HEK293 (cell line): ENCODE results near the gene OR5D14.

ENCODE experiments used
- CTCF ChIA-PET: fragments of 350-600 bp; formaldehyde crosslinking; extraction: SDS; loops from one replicate; lab custom pipeline; 2021; ENCODE audit warnings: antibody characterized with exemption; lab: Yijun Ruan, JAX
- POLR2A ChIA-PET: fragments of 300-600 bp; formaldehyde crosslinking; extraction: SDS; loops from one replicate; lab custom pipeline; 2020; ENCODE audit warnings: antibody characterized with exemption, inconsistent platforms; lab: Yijun Ruan, JAX
- H3K27ac ChIP-seq: fragments of 200-500 bp; sonication (Bioruptor generic); 2 replicates; pipeline ENCODE4 v1.5.1; 2014; ENCODE audit warnings: low read depth, low read length, control low read depth, inconsistent platforms; ENCODE audit errors: extremely low read depth
- H3K36me3 ChIP-seq, 2 experiments: fragments of 200-500 bp in 1 of 2; sonication (Bioruptor generic) in 1 of 2; 1 replicate in 1 of 2; 2 replicates in 1 of 2; pipeline ENCODE4 v1.5.1; 2014 to 2017; ENCODE audit warnings: inconsistent platforms in 2 of 2, low read length in 2 of 2; ENCODE audit not compliant: control insufficient read depth in 2 of 2, insufficient read depth in 1 of 2
- H3K4me1 ChIP-seq: fragments of 200-500 bp; sonication (Bioruptor generic); 2 replicates; pipeline ENCODE4 v1.5.1; 2014; ENCODE audit warnings: mild to moderate bottlenecking, low read length, inconsistent platforms; ENCODE audit not compliant: control insufficient read depth, insufficient read depth
- H3K4me3 ChIP-seq: 2 replicates; pipeline ENCODE4 v1.5.1; 2011; ENCODE audit warnings: low read depth, mild to moderate bottlenecking, control low read depth, low read length, moderate library complexity
- H3K9me3 ChIP-seq: fragments of 200-500 bp; sonication (Bioruptor generic); 2 replicates; pipeline ENCODE4 v1.5.1; 2014; ENCODE audit warnings: low read depth, low read length, inconsistent platforms; ENCODE audit not compliant: control insufficient read depth, insufficient read depth
- MEIS1 ChIP-seq: sonication (generic); formaldehyde crosslinking; IDR thresholded peaks from 2 replicates; pipeline ENCODE4 v1.8.1; 2022; ENCODE audit warnings: missing genetic modification reagents, mild to moderate bottlenecking, borderline replicate concordance
- MZF1 ChIP-seq: fragments of 450-650 bp; formaldehyde crosslinking; IDR thresholded peaks from 2 replicates; pipeline ENCODE4 v1.5.1; 2017; ENCODE audit warnings: missing biosample characterization, missing genetic modification characterization, borderline replicate concordance
- ZNF10 ChIP-seq: fragments of 450-650 bp; formaldehyde crosslinking; IDR thresholded peaks from 2 replicates; pipeline ENCODE4 v1.5.1; 2017; ENCODE audit warnings: missing biosample characterization, missing genetic modification characterization
- ZNF248 ChIP-seq: fragments of 450-650 bp; formaldehyde crosslinking; IDR thresholded peaks from 2 replicates; pipeline ENCODE4 v1.5.1; 2017; ENCODE audit warnings: missing biosample characterization, missing genetic modification characterization
- ZNF473 ChIP-seq: fragments of 450-650 bp; formaldehyde crosslinking; IDR thresholded peaks from 2 replicates; pipeline ENCODE4 v1.5.1; 2017; ENCODE audit warnings: missing biosample characterization, missing genetic modification characterization
- ZNF555 ChIP-seq: fragments of 450-650 bp; formaldehyde crosslinking; conservative IDR thresholded peaks from 2 replicates; pipeline ENCODE4 v1.5.1; 2017; ENCODE audit warnings: missing biosample characterization, mild to moderate bottlenecking, missing genetic modification characterization, inconsistent platforms
- ZNF560 ChIP-seq: fragments of 450-650 bp; formaldehyde crosslinking; IDR thresholded peaks from 2 replicates; pipeline ENCODE4 v1.5.1; 2017; ENCODE audit warnings: missing biosample characterization, missing genetic modification characterization, borderline replicate concordance
- ZNF610 ChIP-seq: fragments of 450-650 bp; formaldehyde crosslinking; IDR thresholded peaks from 2 replicates; pipeline ENCODE4 v1.5.1; 2016; ENCODE audit warnings: missing biosample characterization, missing genetic modification characterization, borderline replicate concordance
- ZNF701 ChIP-seq: fragments of 450-650 bp; formaldehyde crosslinking; IDR thresholded peaks from 2 replicates; pipeline ENCODE4 v1.5.1; 2016; ENCODE audit warnings: missing biosample characterization, missing genetic modification characterization
- ZNF76 ChIP-seq: fragments of 450-650 bp; formaldehyde crosslinking; IDR thresholded peaks from 2 replicates; pipeline ENCODE4; 2016; ENCODE audit warnings: low read depth, missing biosample characterization, missing genetic modification characterization, borderline replicate concordance
- TF ChIP-seq, protein P1 (sequence below): fragments of 450-650 bp; formaldehyde crosslinking; IDR thresholded peaks from 2 replicates; pipeline ENCODE4 v1.5.1; 2016; ENCODE audit warnings: missing biosample characterization, missing genetic modification characterization, low read depth
- TF ChIP-seq, protein P2 (sequence below): fragments of 450-650 bp; formaldehyde crosslinking; IDR thresholded peaks from 2 replicates; pipeline ENCODE4 v1.5.1; 2016; ENCODE audit warnings: missing biosample characterization, missing genetic modification characterization, low read depth
- TF ChIP-seq, protein P3 (sequence below): fragments of 450-650 bp; formaldehyde crosslinking; IDR thresholded peaks from 2 replicates; pipeline ENCODE4 v1.5.1; 2017; ENCODE audit warnings: missing biosample characterization, missing genetic modification characterization
- TF ChIP-seq, protein P4 (sequence below): sonication (generic); formaldehyde crosslinking; IDR thresholded peaks from 2 replicates; pipeline ENCODE4 v1.8.1; 2022; ENCODE audit warnings: mild to moderate bottlenecking, moderate library complexity, missing genetic modification reagents
- TF ChIP-seq, protein P5 (sequence below): fragments of 450-650 bp; formaldehyde crosslinking; conservative IDR thresholded peaks from 2 replicates; pipeline ENCODE4 v1.5.1; 2016; ENCODE audit warnings: low read depth, missing biosample characterization, missing genetic modification characterization
- TF ChIP-seq, protein P6 (sequence below): fragments of 450-650 bp; formaldehyde crosslinking; IDR thresholded peaks from 2 replicates; pipeline ENCODE4 v1.5.1; 2017; ENCODE audit warnings: missing biosample characterization, mild to moderate bottlenecking, missing genetic modification characterization, moderate library complexity

Gene OR5D14

DNA sequence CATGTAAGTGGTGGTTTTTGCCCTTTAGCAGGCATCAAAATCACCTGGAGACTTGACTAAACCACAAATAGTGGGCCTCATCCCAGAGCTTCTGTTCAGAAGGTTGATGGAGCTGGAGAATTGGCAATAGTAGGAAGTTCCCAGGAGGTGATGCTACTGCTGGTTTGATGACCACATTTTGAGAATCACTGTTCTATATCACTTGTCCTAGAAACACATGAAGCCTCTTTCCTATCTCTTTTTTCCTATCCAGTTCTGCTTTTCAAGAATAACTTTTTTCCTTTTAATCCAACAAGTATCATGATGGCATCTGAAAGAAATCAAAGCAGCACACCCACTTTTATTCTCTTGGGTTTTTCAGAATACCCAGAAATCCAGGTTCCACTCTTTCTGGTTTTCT is 22.2 kb upstream of the OR5D14 start, which contains the start of gene OR5D13 (continued):
- TF ChIP-seq, protein P1, sequence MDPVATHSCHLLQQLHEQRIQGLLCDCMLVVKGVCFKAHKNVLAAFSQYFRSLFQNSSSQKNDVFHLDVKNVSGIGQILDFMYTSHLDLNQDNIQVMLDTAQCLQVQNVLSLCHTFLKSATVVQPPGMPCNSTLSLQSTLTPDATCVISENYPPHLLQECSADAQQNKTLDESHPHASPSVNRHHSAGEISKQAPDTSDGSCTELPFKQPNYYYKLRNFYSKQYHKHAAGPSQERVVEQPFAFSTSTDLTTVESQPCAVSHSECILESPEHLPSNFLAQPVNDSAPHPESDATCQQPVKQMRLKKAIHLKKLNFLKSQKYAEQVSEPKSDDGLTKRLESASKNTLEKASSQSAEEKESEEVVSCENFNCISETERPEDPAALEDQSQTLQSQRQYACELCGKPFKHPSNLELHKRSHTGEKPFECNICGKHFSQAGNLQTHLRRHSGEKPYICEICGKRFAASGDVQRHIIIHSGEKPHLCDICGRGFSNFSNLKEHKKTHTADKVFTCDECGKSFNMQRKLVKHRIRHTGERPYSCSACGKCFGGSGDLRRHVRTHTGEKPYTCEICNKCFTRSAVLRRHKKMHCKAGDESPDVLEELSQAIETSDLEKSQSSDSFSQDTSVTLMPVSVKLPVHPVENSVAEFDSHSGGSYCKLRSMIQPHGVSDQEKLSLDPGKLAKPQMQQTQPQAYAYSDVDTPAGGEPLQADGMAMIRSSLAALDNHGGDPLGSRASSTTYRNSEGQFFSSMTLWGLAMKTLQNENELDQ (tag by site-specific recombination), result no peak

DNA sequence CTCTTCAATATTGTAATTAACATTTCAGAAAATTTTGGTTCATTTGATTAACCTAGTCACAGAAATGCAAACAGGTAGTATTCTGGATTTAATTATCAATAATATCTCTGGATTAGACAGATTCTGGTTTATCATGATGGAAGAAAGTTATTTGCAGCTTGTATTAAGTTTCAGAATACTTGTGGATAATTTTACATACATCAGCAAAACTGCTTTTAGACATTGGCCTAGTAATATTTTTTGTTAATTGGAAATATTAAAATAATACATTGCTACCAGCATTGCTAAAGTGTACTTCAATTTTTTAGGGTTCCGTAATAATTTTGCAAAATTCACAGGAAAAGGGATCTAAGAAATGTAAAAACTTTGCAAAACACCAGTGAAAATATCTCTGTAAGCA is 3.8 kb upstream of the OR5D14 start:
- H3K4me1 ChIP-seq, result no peaks in the 10 kb centered on the region
- TF ChIP-seq, protein P2, sequence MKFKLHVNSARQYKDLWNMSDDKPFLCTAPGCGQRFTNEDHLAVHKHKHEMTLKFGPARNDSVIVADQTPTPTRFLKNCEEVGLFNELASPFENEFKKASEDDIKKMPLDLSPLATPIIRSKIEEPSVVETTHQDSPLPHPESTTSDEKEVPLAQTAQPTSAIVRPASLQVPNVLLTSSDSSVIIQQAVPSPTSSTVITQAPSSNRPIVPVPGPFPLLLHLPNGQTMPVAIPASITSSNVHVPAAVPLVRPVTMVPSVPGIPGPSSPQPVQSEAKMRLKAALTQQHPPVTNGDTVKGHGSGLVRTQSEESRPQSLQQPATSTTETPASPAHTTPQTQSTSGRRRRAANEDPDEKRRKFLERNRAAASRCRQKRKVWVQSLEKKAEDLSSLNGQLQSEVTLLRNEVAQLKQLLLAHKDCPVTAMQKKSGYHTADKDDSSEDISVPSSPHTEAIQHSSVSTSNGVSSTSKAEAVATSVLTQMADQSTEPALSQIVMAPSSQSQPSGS (tag by site-specific recombination), result no peak
- no peak for TF ChIP-seq MZF1 (tag by site-specific recombination)
- TF ChIP-seq, protein P3, sequence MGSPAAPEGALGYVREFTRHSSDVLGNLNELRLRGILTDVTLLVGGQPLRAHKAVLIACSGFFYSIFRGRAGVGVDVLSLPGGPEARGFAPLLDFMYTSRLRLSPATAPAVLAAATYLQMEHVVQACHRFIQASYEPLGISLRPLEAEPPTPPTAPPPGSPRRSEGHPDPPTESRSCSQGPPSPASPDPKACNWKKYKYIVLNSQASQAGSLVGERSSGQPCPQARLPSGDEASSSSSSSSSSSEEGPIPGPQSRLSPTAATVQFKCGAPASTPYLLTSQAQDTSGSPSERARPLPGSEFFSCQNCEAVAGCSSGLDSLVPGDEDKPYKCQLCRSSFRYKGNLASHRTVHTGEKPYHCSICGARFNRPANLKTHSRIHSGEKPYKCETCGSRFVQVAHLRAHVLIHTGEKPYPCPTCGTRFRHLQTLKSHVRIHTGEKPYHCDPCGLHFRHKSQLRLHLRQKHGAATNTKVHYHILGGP (tag by site-specific recombination), result no peak
- no peak for TF ChIP-seq ZNF10 (tag by site-specific recombination)
- TF ChIP-seq, protein P4, sequence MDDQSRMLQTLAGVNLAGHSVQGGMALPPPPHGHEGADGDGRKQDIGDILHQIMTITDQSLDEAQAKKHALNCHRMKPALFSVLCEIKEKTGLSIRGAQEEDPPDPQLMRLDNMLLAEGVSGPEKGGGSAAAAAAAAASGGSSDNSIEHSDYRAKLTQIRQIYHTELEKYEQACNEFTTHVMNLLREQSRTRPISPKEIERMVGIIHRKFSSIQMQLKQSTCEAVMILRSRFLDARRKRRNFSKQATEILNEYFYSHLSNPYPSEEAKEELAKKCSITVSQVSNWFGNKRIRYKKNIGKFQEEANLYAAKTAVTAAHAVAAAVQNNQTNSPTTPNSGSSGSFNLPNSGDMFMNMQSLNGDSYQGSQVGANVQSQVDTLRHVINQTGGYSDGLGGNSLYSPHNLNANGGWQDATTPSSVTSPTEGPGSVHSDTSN, result no peak
- no peak for TF ChIP-seq ZNF555
- H3K9me3 ChIP-seq, result no peaks in the 10 kb centered on the region
- ChIA-PET POLR2A (no interaction called here), CTCF (no interaction called here)
- no peaks in the 10 kb centered on the region for H3K36me3 ChIP-seq
- H3K27ac ChIP-seq, result no peak overlapping the region
- no peak overlapping the region for H3K4me3 ChIP-seq

DNA sequence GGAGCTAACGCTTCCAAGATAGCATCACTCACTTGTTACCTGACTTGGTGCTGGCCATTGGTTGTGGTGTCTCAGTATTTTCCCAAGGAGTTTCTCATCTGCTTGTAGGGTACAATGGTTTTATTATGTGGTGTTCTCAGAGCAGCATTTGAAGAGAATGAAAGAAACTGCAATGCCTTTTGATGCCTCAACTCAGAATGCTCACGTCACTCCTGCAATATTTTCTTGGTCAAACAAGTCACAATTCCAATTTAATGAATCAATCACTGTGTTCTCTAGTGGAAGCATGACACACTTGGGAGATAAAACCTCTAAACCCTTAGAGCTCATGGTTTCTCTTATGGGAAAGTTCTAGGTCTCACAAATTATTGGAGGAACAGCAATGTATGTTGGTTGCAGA is 2.0 kb upstream of the OR5D14 start:
- CTCF ChIA-PET, result no interaction called here
- POLR2A ChIA-PET, result no interaction called here
- H3K36me3 ChIP-seq, result no peaks in the 10 kb centered on the region
- no peak overlapping the region for H3K27ac ChIP-seq
- no peaks in the 10 kb centered on the region for H3K4me1 ChIP-seq
- H3K4me3 ChIP-seq, result no peak overlapping the region
- no peaks in the 10 kb centered on the region for H3K9me3 ChIP-seq
- TF ChIP-seq, protein P5, sequence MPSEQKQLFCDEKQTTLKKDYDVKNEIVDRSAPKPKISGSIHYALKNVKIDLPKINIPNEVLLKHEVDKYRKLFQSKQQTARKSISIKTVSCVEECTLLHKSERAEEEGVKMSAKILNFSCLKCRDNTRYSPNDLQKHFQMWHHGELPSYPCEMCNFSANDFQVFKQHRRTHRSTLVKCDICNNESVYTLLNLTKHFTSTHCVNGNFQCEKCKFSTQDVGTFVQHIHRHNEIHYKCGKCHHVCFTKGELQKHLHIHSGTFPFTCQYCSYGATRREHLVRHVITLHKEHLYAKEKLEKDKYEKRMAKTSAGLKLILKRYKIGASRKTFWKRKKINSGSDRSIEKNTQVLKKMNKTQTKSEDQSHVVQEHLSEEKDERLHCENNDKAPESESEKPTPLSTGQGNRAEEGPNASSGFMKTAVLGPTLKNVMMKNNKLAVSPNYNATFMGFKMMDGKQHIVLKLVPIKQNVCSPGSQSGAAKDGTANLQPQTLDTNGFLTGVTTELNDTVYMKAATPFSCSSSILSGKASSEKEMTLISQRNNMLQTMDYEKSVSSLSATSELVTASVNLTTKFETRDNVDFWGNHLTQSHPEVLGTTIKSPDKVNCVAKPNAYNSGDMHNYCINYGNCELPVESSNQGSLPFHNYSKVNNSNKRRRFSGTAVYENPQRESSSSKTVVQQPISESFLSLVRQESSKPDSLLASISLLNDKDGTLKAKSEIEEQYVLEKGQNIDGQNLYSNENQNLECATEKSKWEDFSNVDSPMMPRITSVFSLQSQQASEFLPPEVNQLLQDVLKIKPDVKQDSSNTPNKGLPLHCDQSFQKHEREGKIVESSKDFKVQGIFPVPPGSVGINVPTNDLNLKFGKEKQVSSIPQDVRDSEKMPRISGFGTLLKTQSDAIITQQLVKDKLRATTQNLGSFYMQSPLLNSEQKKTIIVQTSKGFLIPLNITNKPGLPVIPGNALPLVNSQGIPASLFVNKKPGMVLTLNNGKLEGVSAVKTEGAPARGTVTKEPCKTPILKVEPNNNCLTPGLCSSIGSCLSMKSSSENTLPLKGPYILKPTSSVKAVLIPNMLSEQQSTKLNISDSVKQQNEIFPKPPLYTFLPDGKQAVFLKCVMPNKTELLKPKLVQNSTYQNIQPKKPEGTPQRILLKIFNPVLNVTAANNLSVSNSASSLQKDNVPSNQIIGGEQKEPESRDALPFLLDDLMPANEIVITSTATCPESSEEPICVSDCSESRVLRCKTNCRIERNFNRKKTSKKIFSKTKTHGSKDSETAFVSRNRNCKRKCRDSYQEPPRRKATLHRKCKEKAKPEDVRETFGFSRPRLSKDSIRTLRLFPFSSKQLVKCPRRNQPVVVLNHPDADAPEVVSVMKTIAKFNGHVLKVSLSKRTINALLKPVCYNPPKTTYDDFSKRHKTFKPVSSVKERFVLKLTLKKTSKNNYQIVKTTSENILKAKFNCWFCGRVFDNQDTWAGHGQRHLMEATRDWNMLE (tag by site-specific recombination), result no peak
- no peak for TF ChIP-seq ZNF248
- TF ChIP-seq, protein P4, result no peak
- TF ChIP-seq ZNF473 (tag by site-specific recombination), result no peak
- no peak for TF ChIP-seq ZNF610
- no peak for TF ChIP-seq ZNF701 (tag by site-specific recombination)
- TF ChIP-seq, protein P6, sequence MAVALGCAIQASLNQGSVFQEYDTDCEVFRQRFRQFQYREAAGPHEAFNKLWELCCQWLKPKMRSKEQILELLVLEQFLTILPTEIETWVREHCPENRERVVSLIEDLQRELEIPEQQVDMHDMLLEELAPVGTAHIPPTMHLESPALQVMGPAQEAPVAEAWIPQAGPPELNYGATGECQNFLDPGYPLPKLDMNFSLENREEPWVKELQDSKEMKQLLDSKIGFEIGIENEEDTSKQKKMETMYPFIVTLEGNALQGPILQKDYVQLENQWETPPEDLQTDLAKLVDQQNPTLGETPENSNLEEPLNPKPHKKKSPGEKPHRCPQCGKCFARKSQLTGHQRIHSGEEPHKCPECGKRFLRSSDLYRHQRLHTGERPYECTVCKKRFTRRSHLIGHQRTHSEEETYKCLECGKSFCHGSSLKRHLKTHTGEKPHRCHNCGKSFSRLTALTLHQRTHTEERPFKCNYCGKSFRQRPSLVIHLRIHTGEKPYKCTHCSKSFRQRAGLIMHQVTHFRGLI (tag by site-specific recombination), result no peak
- no peak for TF ChIP-seq ZNF560 (tag by site-specific recombination)
- no peak for TF ChIP-seq MEIS1
- TF ChIP-seq ZNF76 (tag by site-specific recombination), result no peak
